Measurements from ENCODE around the gene C5orf22.

DNA sequence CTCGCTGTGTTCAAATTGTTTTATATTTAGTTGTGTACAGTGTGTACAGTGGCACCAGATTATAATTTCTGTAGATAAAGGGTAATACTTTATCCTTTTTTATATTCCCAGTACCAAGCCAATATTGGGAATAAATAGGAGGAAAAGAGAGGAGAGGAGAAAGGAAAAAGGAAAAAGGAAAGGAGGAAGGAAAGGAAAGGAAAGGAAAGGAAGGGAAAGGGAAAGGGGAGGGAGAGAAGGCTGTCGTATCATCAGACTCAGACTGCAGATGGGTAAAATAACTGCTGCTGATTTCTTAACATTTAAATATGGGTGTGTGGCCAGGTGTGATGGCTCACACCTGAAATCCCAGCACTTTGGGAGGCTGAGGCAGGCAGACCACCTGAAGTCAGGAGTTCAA lies 51.0 kb downstream of the C5orf22 start:
- TF ChIP-seq, protein P1, sequence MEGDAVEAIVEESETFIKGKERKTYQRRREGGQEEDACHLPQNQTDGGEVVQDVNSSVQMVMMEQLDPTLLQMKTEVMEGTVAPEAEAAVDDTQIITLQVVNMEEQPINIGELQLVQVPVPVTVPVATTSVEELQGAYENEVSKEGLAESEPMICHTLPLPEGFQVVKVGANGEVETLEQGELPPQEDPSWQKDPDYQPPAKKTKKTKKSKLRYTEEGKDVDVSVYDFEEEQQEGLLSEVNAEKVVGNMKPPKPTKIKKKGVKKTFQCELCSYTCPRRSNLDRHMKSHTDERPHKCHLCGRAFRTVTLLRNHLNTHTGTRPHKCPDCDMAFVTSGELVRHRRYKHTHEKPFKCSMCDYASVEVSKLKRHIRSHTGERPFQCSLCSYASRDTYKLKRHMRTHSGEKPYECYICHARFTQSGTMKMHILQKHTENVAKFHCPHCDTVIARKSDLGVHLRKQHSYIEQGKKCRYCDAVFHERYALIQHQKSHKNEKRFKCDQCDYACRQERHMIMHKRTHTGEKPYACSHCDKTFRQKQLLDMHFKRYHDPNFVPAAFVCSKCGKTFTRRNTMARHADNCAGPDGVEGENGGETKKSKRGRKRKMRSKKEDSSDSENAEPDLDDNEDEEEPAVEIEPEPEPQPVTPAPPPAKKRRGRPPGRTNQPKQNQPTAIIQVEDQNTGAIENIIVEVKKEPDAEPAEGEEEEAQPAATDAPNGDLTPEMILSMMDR (IDR thresholded peaks at IDR 0.05) = no peak
- no peak for TF ChIP-seq POLR2A (IDR thresholded peaks at IDR 0.05)

All from testis (tissue), 2 donors.